ENCODE measurements around the gene PIGK.
"Not testable (repeated sequence)": the region's sequence is repeated elsewhere in the genome, so short reads cannot be mapped to it uniquely, and the experiment has no call there.

The PIGK gene

DNA sequence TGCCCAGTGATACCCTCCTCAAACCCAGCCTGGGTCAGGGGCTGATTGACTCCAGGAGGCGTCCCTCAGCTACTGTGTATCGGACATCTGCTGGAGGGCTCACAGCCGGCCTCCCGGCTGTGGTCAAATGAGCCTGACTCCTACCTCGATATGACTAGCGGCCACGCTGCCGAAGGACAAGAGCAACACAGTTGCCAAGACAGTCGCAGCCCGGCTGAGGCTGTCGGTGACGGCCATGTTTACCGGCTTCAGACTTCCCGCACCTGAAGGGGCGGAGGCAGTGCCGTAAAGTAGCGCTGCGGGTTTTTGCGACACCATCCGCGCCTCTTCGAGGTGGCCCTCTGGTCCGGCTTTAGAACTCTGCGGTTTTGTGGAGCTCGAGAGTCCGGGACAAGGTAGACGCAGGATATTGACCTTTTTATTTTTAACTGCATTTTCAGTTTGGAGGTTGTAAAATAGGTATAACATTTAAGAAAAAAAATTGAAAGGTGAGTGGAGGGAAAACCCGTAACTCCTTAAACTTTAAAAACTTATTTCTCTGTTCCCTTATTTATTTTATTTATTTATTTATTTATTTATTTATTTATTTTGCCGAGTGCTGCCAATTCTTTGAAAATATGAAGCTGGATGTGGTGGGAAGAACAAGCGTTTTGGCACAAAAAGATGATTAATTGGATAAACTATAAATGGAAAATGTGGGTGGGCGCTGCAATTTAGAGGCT is at the start of gene PIGK:
TSS of gene PIGK (minus strand) at position 265 of the 722 bp plus-strand sequence. CDS start at position 237, 28 bp downstream.
- DNase-seq = peak; percentile 89

DNA sequence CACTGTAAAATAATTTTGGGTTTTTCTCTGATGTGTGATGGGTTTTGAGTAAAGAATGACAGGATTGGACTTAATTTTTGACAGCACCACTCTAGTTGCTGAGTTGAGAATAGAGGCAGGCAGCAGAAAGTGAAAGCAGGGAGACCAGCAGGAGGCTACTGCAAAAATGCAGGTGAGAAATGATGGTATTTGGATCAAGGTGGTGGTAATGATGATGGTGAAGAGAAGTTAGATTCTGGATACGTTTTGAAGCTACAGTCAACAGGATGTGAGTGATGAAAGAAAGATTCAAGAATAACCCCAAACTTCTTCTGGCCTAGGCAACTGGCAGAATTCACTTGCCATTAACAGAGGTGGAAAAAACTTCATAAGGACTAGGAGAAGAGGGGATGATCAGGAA is 47.8 kb upstream of the PIGK start:
- DNase-seq = no peak

DNA sequence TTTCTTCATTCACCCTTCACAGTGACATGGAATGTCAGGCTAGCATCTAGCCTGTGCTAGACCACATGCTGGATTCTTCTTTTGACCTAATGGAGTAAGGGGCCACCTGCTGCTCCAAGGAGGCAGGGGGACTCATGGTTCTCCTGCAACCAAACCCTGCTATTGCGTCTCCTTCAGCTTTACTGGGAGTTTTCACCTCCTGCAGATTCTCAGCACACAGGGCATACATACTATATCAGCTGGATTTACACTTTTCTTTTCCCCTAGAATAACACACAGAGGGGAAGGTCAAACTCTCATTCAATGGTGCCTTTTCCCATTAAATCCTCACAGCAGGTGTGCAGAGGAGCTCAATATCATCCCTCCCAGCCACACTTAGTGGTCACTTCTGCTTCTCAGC is 46.0 kb upstream of the PIGK start:
- no peak for DNase-seq

DNA sequence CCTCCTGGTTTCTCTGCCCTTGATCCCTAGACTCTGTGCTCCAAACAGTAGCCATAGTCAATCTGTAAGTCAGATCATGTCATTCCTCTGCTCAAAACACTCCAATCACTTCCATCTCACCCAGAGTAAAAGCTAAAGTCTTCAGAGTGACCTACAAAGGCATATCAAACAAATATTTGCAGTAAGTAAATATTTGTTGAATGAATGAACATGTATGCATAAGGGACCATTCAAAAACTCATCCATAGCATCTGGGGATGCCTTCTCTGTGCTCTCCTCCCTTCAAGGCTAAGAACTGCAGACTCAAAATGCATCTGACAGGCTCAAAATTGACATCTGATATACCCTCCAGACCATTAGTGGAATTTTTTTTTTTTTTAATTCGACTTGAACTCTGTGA is 44.5 kb upstream of the PIGK start:
- DNase-seq = no peak

DNA sequence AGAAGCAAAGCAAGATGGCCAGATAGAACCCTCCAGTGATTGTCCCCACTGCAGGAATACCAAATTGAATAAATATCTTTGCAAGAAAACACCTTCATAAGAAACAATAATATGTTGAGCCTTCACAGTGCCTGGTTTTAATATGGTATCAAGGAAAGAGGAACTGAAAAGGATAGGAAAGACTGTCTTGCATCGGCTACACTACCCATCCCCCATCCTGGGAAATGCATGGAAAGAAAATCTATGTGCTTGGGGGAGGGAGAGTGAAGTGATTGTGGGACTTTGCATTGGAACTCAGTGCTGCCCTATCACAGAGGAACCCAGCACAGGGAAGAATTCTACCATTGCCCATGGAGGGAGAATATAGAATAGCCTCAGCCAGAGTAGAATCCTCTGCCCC is 34.0 kb upstream of the PIGK start:
- DNase-seq = no peak

DNA sequence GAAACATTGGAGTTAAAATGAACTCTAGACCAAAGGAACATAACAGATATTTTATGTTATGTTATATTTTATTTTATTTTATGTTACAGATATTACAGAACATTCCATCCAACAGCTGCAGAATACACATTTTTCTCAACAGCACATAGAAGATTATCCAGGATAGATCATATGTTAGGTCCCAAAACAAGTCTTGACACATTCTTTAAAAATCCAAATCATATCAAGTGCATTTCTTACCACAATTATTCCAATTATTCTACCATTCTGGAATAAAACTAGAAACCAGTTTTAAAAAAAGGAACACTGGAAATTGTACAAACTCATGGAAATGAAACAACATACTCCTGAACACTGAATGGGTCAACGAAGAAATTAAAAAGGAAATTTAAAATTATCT is 30.9 kb upstream of the PIGK start:
- DNase-seq = no peak

DNA sequence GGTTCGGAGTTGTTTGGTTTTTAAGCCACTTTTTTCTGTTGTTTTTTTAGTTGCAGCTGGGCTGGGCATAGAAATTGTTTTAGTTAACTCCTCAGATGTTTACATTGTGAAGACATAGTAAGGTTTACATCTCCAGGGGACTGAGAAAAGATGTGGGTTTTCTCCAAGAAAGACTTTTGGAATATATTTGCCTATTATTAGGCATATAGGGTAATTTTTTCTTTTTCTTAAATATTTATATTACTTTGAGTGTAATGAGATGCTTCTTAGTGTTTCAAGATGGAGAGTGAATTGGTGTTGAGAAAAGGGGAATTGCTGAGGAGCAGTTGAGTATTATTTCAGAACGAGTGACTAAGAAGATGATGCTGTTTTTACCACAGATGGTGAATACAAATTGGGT is 26.6 kb upstream of the PIGK start:
- DNase-seq = no peak

DNA sequence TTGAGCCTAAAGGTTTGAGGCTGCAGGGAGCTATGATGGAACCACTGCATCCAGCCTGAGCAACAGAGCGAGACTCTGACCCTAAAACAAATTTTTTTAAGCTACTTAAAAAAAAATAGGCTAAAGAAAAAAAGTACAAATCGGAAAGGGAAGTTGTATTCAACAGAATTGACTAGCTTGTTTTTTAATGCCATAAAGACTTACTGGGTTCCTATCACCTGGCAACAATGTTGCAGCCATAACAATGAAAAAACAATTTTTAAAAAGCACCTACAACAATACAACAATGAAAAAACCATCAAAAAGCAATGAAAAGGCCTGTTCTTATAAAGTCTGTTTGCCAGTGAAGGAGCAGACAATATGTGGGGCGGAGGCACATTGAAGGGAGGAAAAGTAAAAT is 20.1 kb upstream of the PIGK start:
- DNase-seq = no peak

DNA sequence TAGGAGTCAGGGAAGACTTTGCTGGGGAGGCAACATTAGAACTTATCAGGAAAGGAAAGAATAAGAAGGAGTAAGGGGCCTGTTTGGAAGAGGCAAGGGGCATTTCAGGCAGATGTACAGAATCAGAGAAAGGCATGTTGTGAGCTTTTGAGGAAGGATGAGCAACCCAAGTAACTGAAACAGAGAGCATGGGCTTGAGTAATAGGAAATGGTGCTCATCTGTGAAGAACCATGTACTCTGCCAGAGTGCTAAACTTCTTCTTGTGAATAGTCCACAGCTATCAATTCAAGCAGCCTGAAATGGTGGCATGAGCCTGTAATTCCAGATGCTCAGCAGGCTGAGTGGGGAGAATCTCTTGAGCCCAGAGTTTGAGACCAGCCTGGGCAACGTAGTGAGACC is 19.2 kb upstream of the PIGK start:
- DNase-seq = no peak

DNA sequence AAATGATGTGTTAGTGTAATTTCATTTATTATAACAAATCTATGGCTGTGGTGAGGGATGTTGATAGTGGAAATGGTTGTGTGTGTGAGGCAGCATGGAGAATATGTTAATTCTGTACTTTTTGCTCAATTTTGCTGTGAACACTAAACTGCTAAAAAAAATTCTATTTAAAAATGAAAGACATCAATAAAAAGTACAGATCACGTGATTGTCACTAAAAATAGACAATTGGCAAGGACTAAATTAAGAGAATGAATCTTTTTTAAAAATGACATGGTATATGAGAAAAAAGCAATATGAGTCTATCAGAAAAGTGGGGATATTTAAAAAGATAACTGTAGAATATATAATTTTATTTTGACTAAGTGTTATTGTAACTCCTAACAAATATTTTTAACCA is 15.7 kb upstream of the PIGK start:
- no peak for DNase-seq

DNA sequence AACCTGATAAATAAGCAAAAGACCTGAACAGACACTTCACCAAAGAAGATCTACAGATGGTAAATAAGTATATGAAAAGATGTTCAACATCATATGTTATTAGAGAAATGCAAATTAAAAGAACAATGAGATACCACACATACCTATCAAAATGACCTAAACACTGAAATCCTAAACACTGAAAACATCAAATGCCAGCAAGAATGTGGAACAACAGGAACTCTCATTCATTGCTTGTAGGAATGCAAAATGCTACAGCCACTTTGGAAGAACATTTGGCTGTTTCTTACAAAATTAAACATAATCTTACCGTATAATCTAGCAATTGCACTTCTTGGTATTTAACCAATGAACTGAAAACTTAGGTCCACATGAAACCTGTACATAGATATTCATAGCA is 14.9 kb upstream of the PIGK start:
- DNase-seq = no peak

DNA sequence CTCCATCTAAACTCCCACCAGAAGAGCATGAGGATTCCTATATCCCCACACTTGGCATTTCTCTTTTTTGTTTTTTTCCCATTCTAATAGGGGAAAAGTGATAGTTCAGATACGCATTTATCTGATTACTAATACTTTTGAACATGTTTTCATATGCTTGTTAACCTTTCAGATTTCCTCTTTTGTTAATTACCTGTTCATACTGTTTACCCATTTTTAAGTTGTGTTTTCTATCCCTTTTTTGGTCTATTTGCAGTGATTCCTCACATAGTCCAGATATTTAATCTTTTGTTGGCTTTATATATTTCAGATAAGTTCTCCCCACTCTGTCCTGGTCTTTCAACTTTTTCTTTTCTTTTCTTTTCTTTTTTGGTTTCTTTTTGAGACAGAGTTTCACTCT is 13.6 kb upstream of the PIGK start:
- DNase-seq = no peak

DNA sequence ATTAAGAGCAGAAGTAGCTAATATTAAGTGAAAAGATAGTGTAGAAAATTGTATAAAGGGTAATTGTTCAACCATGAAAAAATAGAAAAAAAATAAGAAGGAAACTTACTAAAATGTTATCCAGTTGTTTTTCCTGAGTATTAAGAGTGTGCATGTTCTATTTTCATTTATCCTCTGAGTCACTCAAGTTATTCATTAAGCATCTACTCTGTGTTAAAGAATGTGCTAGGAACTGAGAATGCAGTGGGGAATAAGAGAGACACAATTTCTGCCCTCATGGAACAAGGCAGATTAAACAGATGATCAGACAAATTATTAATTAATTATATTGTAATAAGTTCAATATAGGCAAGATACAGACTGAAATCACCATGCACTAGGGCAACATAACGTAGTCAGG is 10.8 kb upstream of the PIGK start:
- no peak for DNase-seq

DNA sequence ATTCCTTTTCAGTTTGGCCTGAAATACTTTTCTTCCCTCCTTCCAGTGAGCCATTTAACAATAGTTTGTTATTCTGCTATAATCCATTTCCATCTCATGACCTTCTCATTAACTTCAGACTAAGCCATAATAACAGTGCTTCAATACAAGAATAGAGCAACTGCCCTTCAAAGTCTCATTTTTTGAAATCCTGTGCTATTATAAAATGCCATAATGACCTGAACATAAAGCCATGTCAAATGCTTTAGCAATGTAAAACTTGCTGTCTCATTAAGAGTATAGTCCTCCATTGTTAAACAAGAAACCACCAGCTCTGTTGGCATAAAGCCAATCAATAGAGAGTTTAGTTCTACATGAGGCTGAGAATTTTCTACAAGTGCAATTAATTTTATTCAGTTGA is 9.6 kb upstream of the PIGK start:
- DNase-seq = no peak

DNA sequence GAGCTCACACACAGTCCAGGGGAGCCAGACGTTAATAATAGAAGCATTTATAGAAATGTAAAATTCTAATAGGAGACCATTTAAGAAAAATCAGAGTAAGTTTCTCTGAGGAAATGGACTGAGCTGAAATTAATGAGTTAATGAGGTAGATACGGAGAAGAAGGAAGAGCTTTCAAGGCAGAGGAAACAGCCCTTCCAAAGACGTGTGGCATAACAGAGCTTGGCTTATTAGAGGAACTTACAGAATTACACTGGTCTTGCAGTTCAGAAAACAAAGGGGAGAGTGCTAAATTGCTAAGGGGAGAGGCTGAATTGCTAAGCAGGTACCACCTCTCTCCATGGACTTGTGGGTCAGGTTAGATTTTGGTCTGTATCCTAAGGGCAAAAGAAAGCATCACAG is 8.2 kb upstream of the PIGK start:
- no peak for DNase-seq

DNA sequence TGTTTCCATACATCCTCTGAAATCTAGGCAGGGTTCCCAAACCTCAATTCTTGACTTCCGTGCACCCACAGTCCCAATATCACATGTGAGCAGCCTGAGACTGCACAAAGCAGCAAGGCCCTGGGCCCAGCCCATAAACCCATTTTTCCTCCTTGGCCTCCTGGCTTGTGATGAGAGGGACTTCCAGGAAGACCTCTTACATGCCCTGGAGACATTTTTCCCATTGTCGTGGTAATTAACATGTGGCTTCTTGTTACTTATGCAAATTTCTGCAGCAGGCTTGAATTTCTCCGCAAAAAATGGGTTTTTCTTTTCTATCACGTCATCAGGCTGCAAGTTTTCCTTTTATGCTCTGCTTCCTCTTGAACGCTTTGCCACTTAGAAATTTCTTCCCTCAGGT is 3.3 kb upstream of the PIGK start:
- DNase-seq = no peak

DNA sequence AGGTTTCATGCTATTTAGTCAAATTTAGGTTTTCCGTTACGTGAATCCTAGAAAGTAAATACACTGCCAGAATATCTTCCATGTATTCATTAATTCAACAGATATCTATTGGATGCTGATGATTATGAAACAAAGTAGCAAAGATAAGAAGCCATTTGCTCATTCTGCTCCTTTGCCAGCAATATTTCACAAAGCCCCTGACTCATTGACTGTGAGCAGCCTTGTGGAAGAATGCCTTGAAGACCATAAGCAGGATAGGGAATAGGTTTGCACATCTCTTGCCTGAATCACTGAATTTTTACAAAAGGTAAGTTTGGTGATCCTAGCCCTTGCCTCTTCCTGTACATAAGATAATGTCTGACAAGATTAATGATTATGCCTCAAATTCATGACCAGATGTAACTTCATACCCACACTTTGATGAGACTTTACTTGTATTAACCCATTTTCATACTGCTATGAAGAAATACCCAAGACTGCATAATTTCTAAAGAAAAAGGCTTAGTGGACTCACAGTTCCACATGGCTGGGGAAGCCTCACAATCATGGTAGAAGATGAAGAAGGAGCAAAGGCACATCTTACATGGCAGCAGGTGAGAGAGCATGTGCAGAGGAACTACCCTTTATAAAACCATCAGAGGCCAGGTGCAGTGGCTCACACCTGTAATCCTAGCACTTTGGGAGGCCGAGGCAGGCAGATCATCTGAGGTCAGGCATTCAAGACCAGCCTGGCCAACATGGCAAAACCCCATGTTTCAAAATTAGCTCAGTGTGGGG is 1.6 kb upstream of the PIGK start:
- no peak for DNase-seq

DNA sequence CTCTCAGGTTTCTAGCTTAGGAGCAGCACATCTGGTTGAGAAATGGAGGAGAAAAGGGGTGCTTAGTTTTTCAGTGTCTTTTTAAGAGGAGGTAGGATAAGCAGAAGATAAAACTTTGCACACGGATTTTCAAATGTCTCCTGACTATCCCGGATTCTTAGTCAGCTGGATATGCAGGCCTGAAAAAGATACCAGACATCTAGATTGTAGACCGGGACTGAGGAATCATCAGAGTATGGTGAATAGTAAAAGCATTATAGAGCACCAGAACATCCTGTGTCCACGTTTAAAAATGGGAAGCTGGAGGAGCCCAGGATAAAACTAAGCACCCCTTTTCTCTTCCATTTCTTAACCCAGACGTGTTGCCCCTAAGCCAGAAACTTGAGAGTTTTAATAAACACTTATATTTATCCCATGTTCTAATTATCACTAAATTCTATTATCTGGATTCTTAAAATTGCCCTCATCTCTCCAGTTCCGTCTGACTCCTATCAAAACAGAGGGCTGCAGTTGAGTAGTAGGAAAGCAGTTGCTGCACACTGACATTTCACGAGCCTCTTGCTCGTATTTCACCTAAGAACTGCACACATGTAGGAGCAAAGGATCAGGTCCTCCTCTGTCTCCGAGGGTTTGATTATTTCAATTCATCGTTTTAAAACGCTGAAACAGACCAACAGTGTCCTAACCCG is 609 bp downstream of the PIGK start:
- peak; percentile 71 for DNase-seq

DNA sequence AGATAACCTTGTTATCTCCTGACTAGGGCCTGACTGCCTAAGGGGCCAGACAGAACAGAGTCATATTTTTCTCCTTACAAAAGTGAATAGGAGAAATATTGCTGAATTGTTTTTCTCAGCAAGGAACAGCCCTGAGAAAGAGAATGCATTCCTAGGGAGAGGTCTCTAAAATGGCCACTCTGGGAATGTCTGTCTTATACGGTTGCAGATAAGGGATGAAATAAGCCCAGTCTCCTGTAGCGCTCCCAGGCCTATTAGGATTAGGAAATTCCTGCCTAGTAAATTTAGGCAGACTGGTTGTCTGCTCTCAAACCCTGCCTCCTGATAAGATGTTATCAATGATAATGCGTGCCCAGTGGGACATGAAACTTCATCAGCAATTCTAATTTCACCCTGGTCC is 15.2 kb downstream of the PIGK start:
- not testable (repeated sequence) for DNase-seq

DNA sequence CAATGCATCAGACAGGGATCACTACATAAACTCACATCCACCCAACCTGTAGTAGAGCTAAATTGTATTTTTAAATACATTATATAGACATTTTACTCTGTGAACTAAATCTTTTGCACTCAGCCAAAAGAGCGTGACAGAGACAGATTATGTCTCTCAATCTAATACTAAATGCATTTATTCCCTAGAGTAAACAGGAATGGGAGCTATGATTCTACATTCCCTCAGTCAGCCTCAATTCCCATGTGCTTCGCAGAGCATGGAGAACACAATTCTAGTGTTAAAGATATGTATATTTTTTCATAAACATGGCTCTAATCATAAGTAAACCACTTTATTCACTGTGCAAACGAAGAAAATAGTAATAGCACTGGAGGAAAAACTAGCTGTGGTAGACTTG is 16.5 kb downstream of the PIGK start:
- no peak for DNase-seq

DNA sequence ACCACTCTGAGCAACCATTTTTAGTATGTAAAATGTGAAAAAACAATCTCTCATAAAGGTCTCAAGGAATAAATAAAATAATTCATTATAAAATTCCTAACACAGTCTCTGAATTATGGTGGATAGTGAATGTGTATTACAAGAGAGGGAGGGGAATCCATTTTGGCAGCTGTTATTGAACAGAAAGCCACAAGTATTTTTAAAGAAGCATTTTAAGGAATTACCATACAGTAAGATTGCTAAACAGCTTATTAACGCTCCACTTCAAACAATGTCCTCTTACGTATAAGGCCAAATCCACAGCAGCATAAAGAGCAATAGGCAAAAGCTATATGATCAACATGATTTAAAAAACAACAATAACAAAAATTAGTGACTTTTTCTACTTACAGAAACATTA is 18.4 kb downstream of the PIGK start:
- DNase-seq = no peak

DNA sequence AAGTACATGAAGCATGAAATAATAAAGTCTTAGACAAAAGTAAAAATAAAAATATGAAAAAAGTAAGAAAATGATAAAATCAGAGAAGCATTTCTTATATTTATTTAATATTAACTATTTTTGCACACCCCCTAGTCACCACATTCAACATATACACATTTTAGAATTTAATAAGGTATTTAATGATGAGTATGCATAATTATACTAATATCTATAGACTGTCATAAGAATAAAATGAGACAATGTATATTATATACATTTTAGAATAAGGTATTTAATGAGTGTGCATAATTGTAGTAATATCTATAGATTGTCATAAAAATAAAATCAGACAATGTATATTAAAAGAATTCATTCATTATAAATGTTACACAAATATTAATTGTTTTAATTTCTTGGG is 18.9 kb downstream of the PIGK start:
- DNase-seq = no peak

DNA sequence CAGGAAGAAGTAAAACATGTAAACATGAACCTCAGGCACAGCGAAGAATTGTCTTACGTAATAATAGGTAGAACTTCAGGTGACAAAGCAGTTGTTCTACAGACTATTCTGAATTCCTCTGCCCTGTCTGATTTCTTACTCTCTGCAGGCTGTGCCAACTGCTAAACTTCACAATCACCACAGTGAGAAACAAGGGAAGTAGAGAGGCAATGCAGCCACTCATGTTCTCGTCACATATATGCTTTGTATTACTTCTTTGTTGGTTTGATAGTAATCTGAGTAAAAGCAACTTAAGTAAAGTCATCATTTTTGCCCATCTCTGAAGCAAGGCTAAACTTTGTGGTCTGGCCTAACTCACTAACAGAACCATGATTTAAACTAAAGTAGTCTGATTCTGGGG is 21.9 kb downstream of the PIGK start:
- no peak for DNase-seq

DNA sequence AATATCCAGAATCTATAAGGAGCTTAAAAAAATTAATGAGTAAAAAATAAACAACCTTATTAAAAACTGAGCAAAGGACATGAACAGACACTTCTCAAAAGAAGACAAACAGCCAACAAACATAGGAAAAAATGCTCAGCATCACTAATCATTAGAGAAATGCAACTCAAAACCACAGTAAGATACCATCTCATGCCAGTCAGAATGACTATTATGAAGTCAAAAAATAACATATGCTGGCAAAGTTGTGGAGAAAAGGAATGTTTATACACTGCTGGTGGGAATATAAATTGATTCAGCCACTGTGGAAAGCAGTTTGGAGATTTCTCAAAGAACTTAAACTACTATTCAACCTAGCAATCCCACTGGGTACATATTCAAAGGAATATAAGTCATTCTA is 25.3 kb downstream of the PIGK start:
- no peak for DNase-seq

Measured in midbrain (tissue), 1 donor.